B cell (primary cell): ENCODE results near the gene GFPT2. TPM values are rescaled to one million over a fixed set of nuclear protein-coding genes. Genes with fewer than 3 reads are reported as not detected.

Experiments used
- ATAC-seq: fragments of 200-7000 bp; cut with Tn5 transposase; one replicate; pipeline ENCODE4 v1.10.0; 2021; ENCODE audit warnings: low read depth, mild to moderate bottlenecking, moderate number of reproducible peaks, moderate library complexity
- CTCF ChIA-PET: fragments of 350-600 bp; sonication (Branson Sonifier 250); formaldehyde crosslinking; loops from one replicate; lab custom pipeline; 2021; ENCODE audit warnings: antibody characterized with exemption, inconsistent platforms; lab: Charles Lee
- POLR2A ChIA-PET: fragments of 350-600 bp; sonication (Branson Sonifier 250); formaldehyde crosslinking; loops from one replicate; lab custom pipeline; 2021; ENCODE audit warnings: antibody characterized with exemption; lab: Charles Lee
- DNase-seq: peaks from one replicate; pipeline ENCODE4 v3.0.0; 2013
- H2AFZ ChIP-seq: 2 replicates; pipeline ENCODE4 v1.6.1; 2012; ENCODE audit warnings: mild to moderate bottlenecking, low read depth, low read length; ENCODE audit not compliant: insufficient read depth, poor library complexity, severe bottlenecking
- H3K27ac ChIP-seq, 2 donors: 1 replicate in 1 of 2; 2 replicates in 1 of 2; pipeline ENCODE4 v1.5.1; 2012 to 2013; ENCODE audit warnings: low read length in 2 of 2, mild to moderate bottlenecking in 2 of 2, moderate library complexity in 1 of 2
- H3K27me3 ChIP-seq, 4 experiments: fragments of 200-600 bp in 1 of 4; sonication (generic) in 1 of 4; replicated peaks in 1 of 4; 1 replicate in 2 of 4; 2 replicates in 2 of 4; pipeline versions ENCODE4 v1.6.1 to v1.7.0; 2013 to 2016; ENCODE audit warnings: low read length in 3 of 4, mild to moderate bottlenecking in 2 of 4, mixed read lengths in 1 of 4, moderate library complexity in 1 of 4; ENCODE audit not compliant: insufficient read depth in 4 of 4, control insufficient read depth in 3 of 4; ENCODE audit errors: control extremely low read depth in 1 of 4
- H3K36me3 ChIP-seq, 2 experiments: replicated peaks in 1 of 2; 1 replicate in 1 of 2; 2 replicates in 1 of 2; pipeline versions ENCODE4 v1.6.1 to v1.7.1; 2013; ENCODE audit warnings: low read length in 1 of 2; ENCODE audit not compliant: insufficient read depth in 2 of 2, control insufficient read depth in 1 of 2; ENCODE audit errors: control extremely low read depth in 1 of 2, extremely low read depth in 1 of 2
- H3K4me1 ChIP-seq, 2 donors: fragments of 200-600 bp in 1 of 2; sonication (generic) in 1 of 2; 1 replicate in 1 of 2; 2 replicates in 1 of 2; pipeline versions ENCODE4 v1.5.1 to v1.6.1; 2013 to 2017; ENCODE audit warnings: low read length in 2 of 2; ENCODE audit not compliant: control insufficient read depth in 2 of 2, insufficient read depth in 2 of 2
- H3K4me2 ChIP-seq: replicated peaks from 2 replicates; pipeline ENCODE3; 2012; ENCODE audit warnings: mild to moderate bottlenecking, low read depth, low read length; ENCODE audit not compliant: poor library complexity, severe bottlenecking
- H3K4me3 ChIP-seq, 5 experiments: fragments of 200-600 bp in 1 of 5; sonication (generic) in 1 of 5; 1 replicate in 3 of 5; 2 replicates in 2 of 5; pipeline versions ENCODE4 v1.5.1 to v1.7.0; 2011 to 2016; ENCODE audit warnings: low read length in 4 of 5, mild to moderate bottlenecking in 4 of 5, low read depth in 2 of 5, control low read depth in 1 of 5, moderate library complexity in 1 of 5; ENCODE audit not compliant: insufficient read depth in 1 of 5; ENCODE audit errors: control extremely low read depth in 1 of 5, extremely low read depth in 1 of 5
- H3K79me2 ChIP-seq: fragments of 200-600 bp; sonication (generic); one replicate; pipeline ENCODE4 v1.6.0; 2016; ENCODE audit warnings: low read length; ENCODE audit not compliant: control insufficient read depth, insufficient read depth
- H3K9ac ChIP-seq: fragments of 200-600 bp; sonication (generic); 2 replicates; pipeline ENCODE4 v1.6.1; 2017; ENCODE audit warnings: mild to moderate bottlenecking, low read length, moderate library complexity
- H3K9me3 ChIP-seq, 3 donors: one replicate each; pipeline versions ENCODE4 v1.6.1 to v1.7.1; 2013; ENCODE audit warnings: low read length in 2 of 3; ENCODE audit not compliant: control insufficient read depth in 2 of 3, insufficient read depth in 1 of 3; ENCODE audit errors: control extremely low read depth in 1 of 3
- H4K20me1 ChIP-seq: 2 replicates; pipeline ENCODE4 v1.6.0; 2012; ENCODE audit warnings: mild to moderate bottlenecking, low read length; ENCODE audit not compliant: insufficient read depth, control insufficient read depth, poor library complexity, severe bottlenecking
- H3K27ac Mint-ChIP-seq: one replicate; pipeline ENCODE4 v1.8.0; 2021; ENCODE audit warnings: mixed read lengths
- H3K27me3 Mint-ChIP-seq: one replicate; pipeline ENCODE4 v1.8.0; 2021; ENCODE audit warnings: mixed read lengths
- H3K4me1 Mint-ChIP-seq: one replicate; pipeline ENCODE4 v1.8.0; 2021; ENCODE audit warnings: mixed read lengths
- H3K4me3 Mint-ChIP-seq: one replicate; pipeline ENCODE4 v1.8.0; 2021; ENCODE audit warnings: mixed read lengths
- H3K9me3 Mint-ChIP-seq: one replicate; pipeline ENCODE4 v1.8.0; 2022; ENCODE audit warnings: mixed read lengths; ENCODE audit not compliant: insufficient read depth
- EZH2 ChIP-seq: IDR thresholded peaks from 2 replicates; pipeline ENCODE4 v1.6.1; 2012; ENCODE audit warnings: borderline replicate concordance, low read depth, mild to moderate bottlenecking, moderate library complexity, low read length; ENCODE audit not compliant: insufficient read depth, poor library complexity, severe bottlenecking
- WGBS: methylation state at CpG from one replicate; pipeline ENCODE4 v1.1.5; 2013; ENCODE audit warnings: missing lambda C conversion rate; ENCODE audit not compliant: insufficient coverage; 5-methylcytosine and 5-hydroxymethylcytosine counted together
- intact Hi-C: fragments of 100-400 bp; cut with micrococcal nuclease; formaldehyde crosslinking; loops from one replicate; pipeline ENCODE4 v1.10.0; 2022
- polyA plus RNA-seq: library from polyadenylated mRNA; depleted of rRNA; stranded (reverse); fragments of >200 nt; gene quantifications from 2 replicates; pipeline ENCODE4 v1.2.3, GENCODE V29; 2012
- total RNA-seq, 2 donors: library from RNA; stranded (reverse); fragments of 120-200 nt in 1 of 2; gene quantifications; 1 replicate in 1 of 2; 2 replicates in 1 of 2; pipeline versions ENCODE4 v1.2.3 to v1.2.4, GENCODE V29; 2013 to 2022
- TF ChIP-seq, protein P1 (sequence below): fragments of 200-600 bp; IDR thresholded peaks from one replicate; pipeline ENCODE4 v1.8.0; 2022; ENCODE audit warnings: antibody characterized with exemption, mild to moderate bottlenecking

Gene GFPT2
- total and polyA plus RNA-seq, 2 donors (not counting 1 experiment from before 2014, with no cell fraction given) = 0.03 to 2.8 TPM

DNA sequence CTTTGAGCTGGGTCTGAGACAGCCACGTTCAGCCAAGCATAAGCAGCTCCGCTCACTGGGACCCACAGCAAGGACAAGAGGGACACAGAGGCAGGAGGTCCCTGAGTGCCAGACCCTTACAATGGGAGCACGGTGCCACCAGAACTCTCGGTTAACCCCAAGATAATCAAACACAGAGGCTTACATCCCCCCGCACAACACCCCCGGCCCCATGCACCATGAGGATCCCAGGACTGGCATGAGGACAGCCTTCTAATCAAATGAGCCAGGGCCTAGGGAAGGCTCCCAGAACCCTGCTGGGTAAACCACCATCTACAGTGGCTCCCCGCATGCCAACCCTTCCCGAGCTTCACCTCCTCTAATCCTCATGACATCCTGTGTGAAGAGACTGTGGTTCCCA is 7.4 kb downstream of the GFPT2 start:
- ATAC-seq = no peak

DNA sequence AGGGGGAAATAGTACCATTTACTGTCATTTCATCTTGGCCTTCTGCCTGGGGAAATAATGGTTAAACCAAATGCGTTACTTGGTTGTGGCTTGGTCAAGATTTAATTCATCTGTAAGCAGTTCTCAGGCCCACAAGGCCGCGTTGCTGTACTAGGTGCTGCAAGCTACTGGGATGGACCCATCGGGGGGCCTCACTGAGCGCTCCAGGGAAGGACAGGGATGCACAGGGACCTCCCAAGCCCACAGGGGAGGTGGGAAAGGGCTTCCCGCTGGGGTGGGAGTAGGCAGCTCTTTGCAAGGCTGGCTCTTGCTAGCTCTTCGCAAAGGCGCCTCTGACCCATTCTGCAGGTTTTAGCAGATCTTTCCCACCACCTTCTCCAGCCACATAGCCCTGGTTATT is 8.0 kb downstream of the GFPT2 start:
- Histone ChIP-seq H2AFZ (no peak overlapping the region), H3K27me3 (peaks cover 0 to 6% (median 0%) of the 10 kb centered on the region in 4 experiments), H3K36me3 (no peaks in the 10 kb centered on the region), H4K20me1 (no peaks in the 10 kb centered on the region), H3K4me2 (no peak overlapping the region), H3K79me2 (no peaks in the 10 kb centered on the region), H3K4me3 (no peak overlapping the region), H3K27ac (no peak overlapping the region), H3K9ac (no peak overlapping the region), H3K9me3 (no peaks in the 10 kb centered on the region), H3K4me1 (no peaks in the 10 kb centered on the region)
- DNase-seq (no peak), ATAC-seq (no peak)
- CTCF ChIA-PET = no interaction called here
- intact Hi-C loops = no loop called here
- Mint-ChIP-seq H3K27me3 (peaks cover 32% of the 10 kb centered on the region), H3K4me1 (no peaks in the 10 kb centered on the region), H3K27ac (no peak overlapping the region), H3K9me3 (no peaks in the 10 kb centered on the region), H3K4me3 (no peak overlapping the region)
- 94% methylated on average over 7 of the region's 8 CpGs for WGBS
- no peak for TF ChIP-seq EZH2
- TF ChIP-seq, protein P1, sequence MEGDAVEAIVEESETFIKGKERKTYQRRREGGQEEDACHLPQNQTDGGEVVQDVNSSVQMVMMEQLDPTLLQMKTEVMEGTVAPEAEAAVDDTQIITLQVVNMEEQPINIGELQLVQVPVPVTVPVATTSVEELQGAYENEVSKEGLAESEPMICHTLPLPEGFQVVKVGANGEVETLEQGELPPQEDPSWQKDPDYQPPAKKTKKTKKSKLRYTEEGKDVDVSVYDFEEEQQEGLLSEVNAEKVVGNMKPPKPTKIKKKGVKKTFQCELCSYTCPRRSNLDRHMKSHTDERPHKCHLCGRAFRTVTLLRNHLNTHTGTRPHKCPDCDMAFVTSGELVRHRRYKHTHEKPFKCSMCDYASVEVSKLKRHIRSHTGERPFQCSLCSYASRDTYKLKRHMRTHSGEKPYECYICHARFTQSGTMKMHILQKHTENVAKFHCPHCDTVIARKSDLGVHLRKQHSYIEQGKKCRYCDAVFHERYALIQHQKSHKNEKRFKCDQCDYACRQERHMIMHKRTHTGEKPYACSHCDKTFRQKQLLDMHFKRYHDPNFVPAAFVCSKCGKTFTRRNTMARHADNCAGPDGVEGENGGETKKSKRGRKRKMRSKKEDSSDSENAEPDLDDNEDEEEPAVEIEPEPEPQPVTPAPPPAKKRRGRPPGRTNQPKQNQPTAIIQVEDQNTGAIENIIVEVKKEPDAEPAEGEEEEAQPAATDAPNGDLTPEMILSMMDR = no peak
- POLR2A ChIA-PET = no interaction called here

More for the DNA sequence above, 7.4 kb downstream of the GFPT2 start:
- DNase-seq = no peak
- H3K79me2 ChIP-seq = no peaks in the 10 kb centered on the region
- intact Hi-C loops = no loop called here
- ChIA-PET CTCF (no interaction called here), POLR2A (no interaction called here)
- no peak overlapping the region for H3K4me2 ChIP-seq
- no peak overlapping the region for H3K9ac ChIP-seq
- no peak overlapping the region for H2AFZ ChIP-seq
- H3K4me1 ChIP-seq = no peaks in the 10 kb centered on the region
- 92% methylated on average over 8 of the region's 8 CpGs for WGBS
- no peak for TF ChIP-seq EZH2
- TF ChIP-seq, protein P1 = no peak
- H3K9me3 ChIP-seq = no peaks in the 10 kb centered on the region
- no peak overlapping the region for H3K27ac ChIP-seq
- peaks cover 0 to 10% (median 0%) of the 10 kb centered on the region in 4 experiments for H3K27me3 ChIP-seq
- Mint-ChIP-seq H3K4me1 (no peaks in the 10 kb centered on the region), H3K27me3 (peaks cover 36% of the 10 kb centered on the region), H3K27ac (no peak overlapping the region), H3K4me3 (no peak overlapping the region), H3K9me3 (no peaks in the 10 kb centered on the region)
- no peak overlapping the region for H3K4me3 ChIP-seq
- H3K36me3 ChIP-seq = no peaks in the 10 kb centered on the region
- H4K20me1 ChIP-seq = no peaks in the 10 kb centered on the region
